Ectodermal cell (in vitro differentiated cells): Measurements from ENCODE around the gene SLC8A1.

ENCODE experiments used
- H3K27ac ChIP-seq: 2 replicates; pipeline ENCODE4 v1.7.0; 2013; ENCODE audit warnings: mild to moderate bottlenecking, low read depth, low read length; ENCODE audit not compliant: insufficient read depth, poor library complexity, severe bottlenecking
- H3K27me3 ChIP-seq: 2 replicates; pipeline ENCODE4 v1.7.0; 2013; ENCODE audit warnings: mild to moderate bottlenecking, low read length; ENCODE audit not compliant: insufficient read depth, control insufficient read depth, poor library complexity, severe bottlenecking
- H3K36me3 ChIP-seq: one replicate; pipeline ENCODE4 v1.7.0; 2013; ENCODE audit warnings: low read length; ENCODE audit not compliant: control insufficient read depth, insufficient read depth
- H3K4me1 ChIP-seq: one replicate; pipeline ENCODE4 v1.7.0; 2013; ENCODE audit warnings: low read length; ENCODE audit not compliant: control insufficient read depth, insufficient read depth
- H3K4me3 ChIP-seq: 2 replicates; pipeline ENCODE4 v1.7.0; 2013; ENCODE audit warnings: low read depth, low read length, control low read depth; ENCODE audit not compliant: insufficient read depth
- H3K9me3 ChIP-seq: 2 replicates; pipeline ENCODE4 v1.7.0; 2013; ENCODE audit warnings: mild to moderate bottlenecking, low read length, moderate library complexity; ENCODE audit not compliant: control insufficient read depth
- WGBS, 2 experiments: methylation state at CpG; one replicate each; pipeline ENCODE4 v1.1.7; 2013; ENCODE audit warnings: missing lambda C conversion rate in 2 of 2; 5-methylcytosine and 5-hydroxymethylcytosine counted together

The SLC8A1 gene

DNA sequence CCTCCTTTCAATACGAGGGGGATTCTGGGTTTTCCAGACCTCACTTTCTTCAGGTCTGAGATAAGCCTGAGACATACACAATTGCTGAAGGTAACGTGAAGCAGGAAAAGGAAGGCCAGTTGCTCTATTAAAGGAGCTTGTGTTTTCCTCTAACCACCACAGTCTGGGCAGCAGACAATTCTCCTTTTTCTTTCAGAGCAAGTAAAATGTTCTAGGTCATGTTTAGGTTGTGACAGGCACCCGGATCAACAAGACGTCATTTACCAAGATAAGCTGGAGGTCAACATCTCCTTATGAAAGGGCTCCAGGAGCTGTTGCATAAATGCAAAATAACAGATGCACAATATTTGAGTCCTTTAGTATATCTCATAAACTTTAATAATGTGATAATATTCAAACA lies 148.1 kb downstream of the SLC8A1 start:
- Histone ChIP-seq H3K27me3 (no peaks in the 10 kb centered on the region), H3K9me3 (no peaks in the 10 kb centered on the region), H3K27ac (no peak overlapping the region), H3K4me3 (no peak overlapping the region), H3K36me3 (no peaks in the 10 kb centered on the region), H3K4me1 (no peaks in the 10 kb centered on the region)
- 91 to 95% methylated on average over 4 of the region's 4 CpGs for WGBS, 2 experiments

DNA sequence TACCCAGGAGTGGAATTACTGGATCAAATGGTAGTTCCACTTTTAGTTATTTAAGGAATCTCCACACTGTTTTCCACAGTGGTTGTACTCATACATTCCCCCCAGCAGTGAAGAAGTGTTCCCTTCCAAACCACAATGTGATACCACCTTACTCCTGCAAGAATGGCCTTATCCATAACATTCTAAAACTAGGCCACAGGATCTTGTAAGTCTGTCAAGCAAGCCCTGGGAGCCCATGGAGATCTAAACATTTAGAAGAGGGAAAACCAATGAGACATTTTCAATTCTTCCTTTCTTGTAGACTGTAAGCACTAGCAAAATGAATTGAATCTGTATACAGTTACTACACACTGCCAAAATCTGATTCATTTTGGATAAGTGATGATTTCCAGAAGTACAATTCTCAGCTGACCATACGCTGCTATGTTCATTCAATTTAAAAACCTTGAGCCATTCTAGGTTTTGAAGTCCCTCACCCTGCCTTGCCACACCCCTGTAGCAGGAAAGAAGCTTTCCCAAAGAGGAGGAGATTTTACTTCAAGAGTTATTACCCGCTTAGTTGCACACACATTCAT lies 149.1 kb downstream of the SLC8A1 start:
- Histone ChIP-seq H3K9me3 (no peaks in the 10 kb centered on the region), H3K27ac (no peak overlapping the region), H3K4me1 (no peaks in the 10 kb centered on the region), H3K4me3 (no peak overlapping the region), H3K36me3 (no peaks in the 10 kb centered on the region), H3K27me3 (no peaks in the 10 kb centered on the region)
- 98 to 100% methylated on average over 1 to 2 of the region's 2 CpGs for WGBS, 2 experiments

GRCh38 chr2:40300391-40300790 lies 151.5 kb downstream of the SLC8A1 start:
- Histone ChIP-seq H3K4me1 (no peaks in the 10 kb centered on the region), H3K4me3 (no peak overlapping the region), H3K36me3 (no peaks in the 10 kb centered on the region), H3K9me3 (no peaks in the 10 kb centered on the region), H3K27ac (no peak overlapping the region), H3K27me3 (no peaks in the 10 kb centered on the region)
- WGBS, 2 experiments, result 78 to 79% methylated on average over 6 of the region's 6 CpGs

DNA sequence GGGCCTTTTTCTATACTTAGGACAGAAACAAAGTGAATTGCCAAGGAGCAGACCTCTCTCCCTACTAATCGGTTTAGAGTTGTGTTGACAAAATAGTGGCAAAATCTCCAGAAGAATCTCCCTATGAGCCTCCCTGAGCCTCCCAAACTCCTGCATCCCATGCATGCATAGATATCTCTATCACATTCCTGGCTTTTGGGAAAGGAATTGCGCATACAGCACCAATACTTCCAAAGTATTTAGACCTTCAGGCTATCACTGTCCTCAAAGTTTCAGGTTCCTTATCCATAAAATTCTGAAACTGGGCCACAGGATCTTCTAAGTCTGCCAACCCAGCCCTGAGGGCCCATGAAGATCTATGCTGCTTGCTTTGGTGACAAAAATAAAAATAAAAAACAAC lies 152.1 kb downstream of the SLC8A1 start:
- Histone ChIP-seq H3K36me3 (no peaks in the 10 kb centered on the region), H3K4me1 (no peaks in the 10 kb centered on the region), H3K27ac (no peak overlapping the region), H3K27me3 (no peaks in the 10 kb centered on the region), H3K4me3 (no peak overlapping the region), H3K9me3 (no peaks in the 10 kb centered on the region)
- WGBS, 2 experiments, result 88 to 98% methylated on average over 2 of the region's 2 CpGs

- no peaks in the 10 kb centered on the region for H3K4me1 ChIP-seq
- WGBS, 2 experiments, result 73 to 89% methylated on average over 1 of the region's 1 CpG
- no peaks in the 10 kb centered on the region for H3K9me3 ChIP-seq
- no peak overlapping the region for H3K27ac ChIP-seq
- no peaks in the 10 kb centered on the region for H3K36me3 ChIP-seq
- H3K27me3 ChIP-seq, result no peaks in the 10 kb centered on the region
- H3K4me3 ChIP-seq, result no peak overlapping the region
Observed at GRCh38 chr2:40299173-40299572, 152.7 kb downstream of the SLC8A1 start.

DNA sequence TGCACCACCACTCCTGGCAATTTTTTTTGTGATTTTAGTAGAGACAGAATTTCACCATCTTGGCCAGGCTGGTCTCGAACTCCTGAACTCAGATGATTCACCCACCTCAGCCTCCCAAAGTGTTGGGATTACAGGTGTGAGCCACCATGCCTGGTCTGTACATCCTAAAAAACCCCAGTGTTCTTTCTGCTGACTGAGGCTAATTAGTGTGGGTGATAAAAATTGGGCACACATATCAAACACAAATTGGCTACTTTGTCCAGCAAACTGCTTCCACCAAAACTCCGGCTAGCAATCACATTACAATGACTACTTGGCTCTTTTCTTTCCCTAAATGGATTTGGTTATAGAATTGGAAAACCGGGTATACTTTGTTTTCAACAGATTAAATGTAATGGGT lies 153.9 kb downstream of the SLC8A1 start:
- Histone ChIP-seq H3K4me1 (no peaks in the 10 kb centered on the region), H3K36me3 (no peaks in the 10 kb centered on the region), H3K27me3 (no peaks in the 10 kb centered on the region), H3K9me3 (no peaks in the 10 kb centered on the region), H3K27ac (no peak overlapping the region), H3K4me3 (no peak overlapping the region)
- WGBS, 2 experiments, result 87 to 89% methylated on average over 2 to 3 of the region's 3 CpGs

DNA sequence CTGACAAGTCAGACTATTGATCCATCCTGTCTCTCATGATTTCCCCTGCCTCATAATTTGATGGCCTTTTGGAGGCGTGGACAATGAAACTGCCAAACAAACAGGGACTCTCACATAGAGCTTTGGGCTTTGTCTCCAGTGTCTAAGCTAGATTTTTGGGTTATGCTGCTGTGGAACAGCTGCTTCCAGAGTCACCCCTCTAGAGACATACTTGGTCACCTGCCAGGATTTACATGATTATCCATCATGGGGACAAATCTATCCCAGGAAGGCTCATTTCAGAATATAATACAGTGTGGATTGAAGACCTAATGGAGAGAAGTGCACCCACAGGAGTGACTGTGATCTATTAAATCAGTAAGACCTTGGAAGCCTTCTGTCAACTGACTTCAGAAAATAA lies 159.6 kb downstream of the SLC8A1 start:
- Histone ChIP-seq H3K27me3 (no peaks in the 10 kb centered on the region), H3K27ac (no peak overlapping the region), H3K4me1 (no peaks in the 10 kb centered on the region), H3K9me3 (no peaks in the 10 kb centered on the region), H3K4me3 (no peak overlapping the region), H3K36me3 (no peaks in the 10 kb centered on the region)
- WGBS, 2 experiments, result 94 to 98% methylated on average over 1 of the region's 1 CpG

GRCh38 chr2:40289771-40290404 lies 162.0 kb downstream of the SLC8A1 start:
- H3K36me3 ChIP-seq, result no peaks in the 10 kb centered on the region

GRCh38 chr2:40287773-40288172 lies 164.1 kb downstream of the SLC8A1 start:
- H3K36me3 ChIP-seq, result no peaks in the 10 kb centered on the region
- WGBS, 2 experiments, result 69 to 71% methylated on average over 2 to 3 of the region's 3 CpGs
- no peaks in the 10 kb centered on the region for H3K4me1 ChIP-seq
- H3K9me3 ChIP-seq, result no peaks in the 10 kb centered on the region
- no peaks in the 10 kb centered on the region for H3K27me3 ChIP-seq
- no peak overlapping the region for H3K4me3 ChIP-seq
- H3K27ac ChIP-seq, result no peak overlapping the region

More at GRCh38 chr2:40289771-40290404, 162.0 kb downstream of the SLC8A1 start:
- Histone ChIP-seq H3K27me3 (no peaks in the 10 kb centered on the region), H3K4me1 (no peaks in the 10 kb centered on the region), H3K9me3 (no peaks in the 10 kb centered on the region), H3K4me3 (no peak overlapping the region), H3K27ac (no peak overlapping the region)
- WGBS, 2 experiments, result 88 to 100% methylated on average over 4 to 5 of the region's 7 CpGs

GRCh38 chr2:40287195-40287594 lies 164.7 kb downstream of the SLC8A1 start:
- 85 to 92% methylated on average over 2 of the region's 2 CpGs for WGBS, 2 experiments
- Histone ChIP-seq H3K4me1 (no peaks in the 10 kb centered on the region), H3K9me3 (no peaks in the 10 kb centered on the region), H3K27me3 (no peaks in the 10 kb centered on the region), H3K4me3 (no peak overlapping the region), H3K27ac (no peak overlapping the region), H3K36me3 (no peaks in the 10 kb centered on the region)
